Astrocyte (in vitro differentiated cells and primary cell): ENCODE measurements around the gene FOSL2.

Experiments
- CTCF ChIP-seq: IDR thresholded peaks from 2 replicates; pipeline ENCODE4 v1.5.1; 2011; ENCODE audit warnings: low read depth, mild to moderate bottlenecking, inconsistent platforms, low read length, moderate library complexity; ENCODE audit not compliant: insufficient read depth
- EZH2 ChIP-seq: IDR thresholded peaks from 2 replicates; pipeline ENCODE4 v1.6.1; 2012; ENCODE audit warnings: mild to moderate bottlenecking, low read length, inconsistent platforms; ENCODE audit not compliant: insufficient read depth

- TF ChIP-seq EZH2: no peak
- TF ChIP-seq CTCF: no peak
Observed at GRCh38 chr2:28449488-28450395, 57.1 kb downstream of the FOSL2 start.
